ENCODE results near the gene BBS4.
"Not testable (repeated sequence)": the region's sequence is repeated elsewhere in the genome, so short reads cannot be mapped to it uniquely, and the experiment has no call there.

Gene BBS4

GRCh38 chr15:72670656-72671352, 15.2 kb upstream of the BBS4 start:
- H3K4me2 ChIP-seq (ENCODE audit: insufficient read depth, low read length, poor library complexity, severe bottlenecking): peak overlapping the region; percentile 62
- not testable (repeated sequence) for H3K23ac ChIP-seq (ENCODE audit: low read depth, low read length, poor library complexity); H4K91ac ChIP-seq (ENCODE audit: low read depth, low read length, poor library complexity); H2BK15ac ChIP-seq (ENCODE audit: low read length); H3K9ac ChIP-seq (ENCODE audit: low read depth, low read length, poor library complexity); H3K79me1 ChIP-seq (ENCODE audit: low read depth, low read length); H3K27me3 ChIP-seq (ENCODE audit: control insufficient read depth in 3 of 3, insufficient read depth in 3 of 3, low read depth in 1 of 3, low read length in 3 of 3); H3K36me3 ChIP-seq (replicated peaks in 1 of 2; ENCODE audit: control insufficient read depth in 2 of 2, insufficient read depth in 2 of 2, low read length in 2 of 2); H3K18ac ChIP-seq (ENCODE audit: low read length); H3K4ac ChIP-seq (ENCODE audit: low read length); H2BK5ac ChIP-seq (ENCODE audit: low read length); H2AK5ac ChIP-seq (ENCODE audit: low read depth, low read length); H3K9me3 ChIP-seq (replicated peaks in 1 of 2; ENCODE audit: control insufficient read depth in 2 of 2, insufficient read depth in 1 of 2, low read depth in 1 of 2, low read length in 2 of 2); H3K27ac ChIP-seq (replicated peaks; ENCODE audit: low read length); H3K14ac ChIP-seq (ENCODE audit: low read length); H2BK120ac ChIP-seq (ENCODE audit: low read depth, low read length); H4K8ac ChIP-seq (ENCODE audit: low read depth, low read length); H2BK12ac ChIP-seq (ENCODE audit: low read length)
- H3K4me1 ChIP-seq (ENCODE audit: control insufficient read depth in 2 of 2, insufficient read depth in 1 of 2, low read depth in 1 of 2, low read length in 2 of 2): peaks cover 2 to 10% of the 10 kb centered on the region in 2 donors
- peak; percentile 79 for DNase-seq (ENCODE audit: low spot score)
- H2AFZ ChIP-seq (ENCODE audit: low read length): peak overlapping the region; percentile 86
- WGBS, 2 donors (ENCODE audit: extremely low coverage in 2 of 2, insufficient read length in 2 of 2, insufficient replicate concordance in 1 of 2): no CpG with 5 or more reads among the region's 8 CpGs
- peak overlapping the region; percentile 27 to 56 for H3K4me3 ChIP-seq (ENCODE audit: low read length in 2 of 2)

- Histone ChIP-seq H4K8ac (ENCODE audit: low read depth, low read length) (no peak overlapping the region), H3K27me3 (ENCODE audit: control insufficient read depth in 3 of 3, insufficient read depth in 3 of 3, low read depth in 1 of 3, low read length in 3 of 3) (peaks cover 0 to 2% (median 0%) of the 10 kb centered on the region in 3 experiments), H3K9me3 (replicated peaks in 1 of 2; ENCODE audit: control insufficient read depth in 2 of 2, insufficient read depth in 1 of 2, low read depth in 1 of 2, low read length in 2 of 2) (no peaks in the 10 kb centered on the region), H2AFZ (ENCODE audit: low read length) (peak overlapping the region; percentile 86), H2AK5ac (ENCODE audit: low read depth, low read length) (no peak overlapping the region), H3K4me3 (ENCODE audit: low read length in 2 of 2) (no peak overlapping the region), H2BK15ac (ENCODE audit: low read length) (no peak overlapping the region), H2BK120ac (ENCODE audit: low read depth, low read length) (no peak overlapping the region), H3K36me3 (replicated peaks in 1 of 2; ENCODE audit: control insufficient read depth in 2 of 2, insufficient read depth in 2 of 2, low read length in 2 of 2) (no peaks in the 10 kb centered on the region), H3K4me2 (ENCODE audit: insufficient read depth, low read length, poor library complexity, severe bottlenecking) (no peak overlapping the region), H3K9ac (ENCODE audit: low read depth, low read length, poor library complexity) (no peak overlapping the region), H3K18ac (ENCODE audit: low read length) (no peak overlapping the region), H3K23ac (ENCODE audit: low read depth, low read length, poor library complexity) (no peak overlapping the region), H2BK5ac (ENCODE audit: low read length) (no peak overlapping the region), H3K4me1 (ENCODE audit: control insufficient read depth in 2 of 2, insufficient read depth in 1 of 2, low read depth in 1 of 2, low read length in 2 of 2) (peaks cover 2 to 10% of the 10 kb centered on the region in 2 donors), H3K79me1 (ENCODE audit: low read depth, low read length) (peaks cover 1% of the 10 kb centered on the region), H3K4ac (ENCODE audit: low read length) (no peak overlapping the region), H4K91ac (ENCODE audit: low read depth, low read length, poor library complexity) (no peak overlapping the region), H2BK12ac (ENCODE audit: low read length) (no peak overlapping the region), H3K27ac (replicated peaks; ENCODE audit: low read length) (no peak overlapping the region), H3K14ac (ENCODE audit: low read length) (no peak overlapping the region)
- DNase-seq (ENCODE audit: low spot score): no peak
- no CpG with 5 or more reads among the region's 3 CpGs for WGBS, 2 donors (ENCODE audit: extremely low coverage in 2 of 2, insufficient read length in 2 of 2, insufficient replicate concordance in 1 of 2)
Observed at GRCh38 chr15:72671525-72671924, 14.5 kb upstream of the BBS4 start.

GRCh38 chr15:72676838-72677237, 9.2 kb upstream of the BBS4 start:
- Histone ChIP-seq H2BK15ac (ENCODE audit: low read length) (no peak overlapping the region), H2BK120ac (ENCODE audit: low read depth, low read length) (no peak overlapping the region), H3K9me3 (replicated peaks in 1 of 2; ENCODE audit: control insufficient read depth in 2 of 2, insufficient read depth in 1 of 2, low read depth in 1 of 2, low read length in 2 of 2) (no peaks in the 10 kb centered on the region), H3K9ac (ENCODE audit: low read depth, low read length, poor library complexity) (no peak overlapping the region), H2BK5ac (ENCODE audit: low read length) (no peak overlapping the region), H3K23ac (ENCODE audit: low read depth, low read length, poor library complexity) (no peak overlapping the region), H4K8ac (ENCODE audit: low read depth, low read length) (no peak overlapping the region), H2AK5ac (ENCODE audit: low read depth, low read length) (no peak overlapping the region), H3K4me1 (ENCODE audit: control insufficient read depth in 2 of 2, insufficient read depth in 1 of 2, low read depth in 1 of 2, low read length in 2 of 2) (peaks cover 0 to under 1% of the 10 kb centered on the region in 2 donors), H3K4me2 (ENCODE audit: insufficient read depth, low read length, poor library complexity, severe bottlenecking) (no peak overlapping the region), H3K79me1 (ENCODE audit: low read depth, low read length) (no peaks in the 10 kb centered on the region), H3K27me3 (ENCODE audit: control insufficient read depth in 3 of 3, insufficient read depth in 3 of 3, low read depth in 1 of 3, low read length in 3 of 3) (peaks cover 0 to 19% (median 0%) of the 10 kb centered on the region in 3 experiments), H2BK12ac (ENCODE audit: low read length) (no peak overlapping the region), H3K27ac (replicated peaks; ENCODE audit: low read length) (no peak overlapping the region), H3K4me3 (ENCODE audit: low read length in 2 of 2) (no peak overlapping the region), H2AFZ (ENCODE audit: low read length) (no peak overlapping the region), H3K4ac (ENCODE audit: low read length) (no peak overlapping the region), H3K14ac (ENCODE audit: low read length) (no peak overlapping the region), H3K18ac (ENCODE audit: low read length) (no peak overlapping the region), H3K36me3 (replicated peaks in 1 of 2; ENCODE audit: control insufficient read depth in 2 of 2, insufficient read depth in 2 of 2, low read length in 2 of 2) (no peaks in the 10 kb centered on the region), H4K91ac (ENCODE audit: low read depth, low read length, poor library complexity) (no peak overlapping the region)
- no CpG with 5 or more reads among the region's 4 CpGs for WGBS, 2 donors (ENCODE audit: extremely low coverage in 2 of 2, insufficient read length in 2 of 2, insufficient replicate concordance in 1 of 2)
- DNase-seq (ENCODE audit: low spot score): no peak

- Histone ChIP-seq H2AFZ (ENCODE audit: low read length) (no peak overlapping the region), H3K79me1 (ENCODE audit: low read depth, low read length) (no peaks in the 10 kb centered on the region), H3K27ac (replicated peaks; ENCODE audit: low read length) (no peak overlapping the region), H2BK120ac (ENCODE audit: low read depth, low read length) (no peak overlapping the region), H3K14ac (ENCODE audit: low read length) (no peak overlapping the region), H2BK15ac (ENCODE audit: low read length) (no peak overlapping the region), H3K36me3 (replicated peaks in 1 of 2; ENCODE audit: control insufficient read depth in 2 of 2, insufficient read depth in 2 of 2, low read length in 2 of 2) (no peaks in the 10 kb centered on the region), H3K4me1 (ENCODE audit: control insufficient read depth in 2 of 2, insufficient read depth in 1 of 2, low read depth in 1 of 2, low read length in 2 of 2) (no peaks in the 10 kb centered on the region), H4K91ac (ENCODE audit: low read depth, low read length, poor library complexity) (no peak overlapping the region), H4K8ac (ENCODE audit: low read depth, low read length) (no peak overlapping the region), H3K9ac (ENCODE audit: low read depth, low read length, poor library complexity) (no peak overlapping the region), H2BK12ac (ENCODE audit: low read length) (no peak overlapping the region), H3K18ac (ENCODE audit: low read length) (no peak overlapping the region), H3K9me3 (replicated peaks in 1 of 2; ENCODE audit: control insufficient read depth in 2 of 2, insufficient read depth in 1 of 2, low read depth in 1 of 2, low read length in 2 of 2) (no peaks in the 10 kb centered on the region), H3K4me2 (ENCODE audit: insufficient read depth, low read length, poor library complexity, severe bottlenecking) (no peak overlapping the region), H2BK5ac (ENCODE audit: low read length) (no peak overlapping the region), H3K27me3 (ENCODE audit: control insufficient read depth in 3 of 3, insufficient read depth in 3 of 3, low read depth in 1 of 3, low read length in 3 of 3) (peaks cover 0 to 17% (median 0%) of the 10 kb centered on the region in 3 experiments), H2AK5ac (ENCODE audit: low read depth, low read length) (no peak overlapping the region), H3K23ac (ENCODE audit: low read depth, low read length, poor library complexity) (no peak overlapping the region), H3K4ac (ENCODE audit: low read length) (no peak overlapping the region), H3K4me3 (ENCODE audit: low read length in 2 of 2) (no peak overlapping the region)
- WGBS, 2 donors (ENCODE audit: extremely low coverage in 2 of 2, insufficient read length in 2 of 2, insufficient replicate concordance in 1 of 2): no CpG with 5 or more reads among the region's 3 CpGs
- no peak for DNase-seq (ENCODE audit: low spot score)
Observed at GRCh38 chr15:72680931-72681330, 5.1 kb upstream of the BBS4 start.

Data from neuronal stem cell (in vitro differentiated cells).